Astrocyte (in vitro differentiated cells and primary cell): ENCODE measurements around the gene PSMD2.

Source experiments
- CTCF ChIP-seq: IDR thresholded peaks from 2 replicates; pipeline ENCODE4 v1.5.1; 2011; ENCODE audit warnings: low read depth, mild to moderate bottlenecking, inconsistent platforms, low read length, moderate library complexity; ENCODE audit not compliant: insufficient read depth
- EZH2 ChIP-seq: IDR thresholded peaks from 2 replicates; pipeline ENCODE4 v1.6.1; 2012; ENCODE audit warnings: mild to moderate bottlenecking, low read length, inconsistent platforms; ENCODE audit not compliant: insufficient read depth

DNA sequence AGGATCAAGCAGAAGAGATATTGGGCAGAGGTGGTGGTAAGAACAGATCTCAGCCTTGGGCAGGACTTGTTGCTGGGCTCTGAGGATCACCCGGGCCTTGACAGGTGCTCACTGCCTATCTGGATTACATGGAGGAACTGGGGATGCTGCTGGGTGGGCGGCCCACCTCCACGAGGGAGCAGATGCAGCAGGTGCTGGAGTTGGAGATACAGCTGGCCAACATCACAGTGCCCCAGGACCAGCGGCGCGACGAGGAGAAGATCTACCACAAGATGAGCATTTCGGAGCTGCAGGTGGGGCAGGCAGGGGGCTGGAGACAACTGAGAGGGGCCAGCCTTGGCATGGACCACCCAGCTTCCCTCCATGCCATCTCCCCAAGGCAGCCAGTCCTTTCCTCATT is 15.4 kb upstream of the PSMD2 start:
- no peak for TF ChIP-seq CTCF
- TF ChIP-seq EZH2 = no peak
